ENCODE results near the gene C2CD4B. TPM values are rescaled to one million over a fixed set of nuclear protein-coding genes. Genes with fewer than 3 reads are reported as not detected.

Gene C2CD4B
- total RNA-seq, 3 donors from 2014 or later: 0.96 to 2.5 (median 0.98) TPM

- no peak overlapping the region for H3K4me3 ChIP-seq
- H3K4me1 ChIP-seq: no peaks in the 10 kb centered on the region
- DNase-seq (ENCODE audit: low spot score in 2 of 2): no peak
- no peak for TF ChIP-seq POLR2A (IDR thresholded peaks at IDR 0.05)
- TF ChIP-seq POLR2AphosphoS5 (IDR thresholded peaks at IDR 0.05): no peak
- TF ChIP-seq CTCF (IDR thresholded peaks at IDR 0.05): no peak
- H3K36me3 ChIP-seq: no peaks in the 10 kb centered on the region
- H3K27me3 ChIP-seq: peaks cover 0 to 9% of the 10 kb centered on the region in 2 donors
- intact Hi-C loops (cut with DNase I; ENCODE audit: low total_unique reads): no loop called here
- no peak overlapping the region for H3K27ac ChIP-seq
- no peaks in the 10 kb centered on the region for H3K9me3 ChIP-seq
These were observed 6.8 kb upstream of the C2CD4B start for GRCh38 chr15:62171882-62172281.

- Histone ChIP-seq H3K27ac (no peak overlapping the region), H3K4me3 (peak overlapping the region in 1 of 3 donors; percentile 44)
- DNase-seq (ENCODE audit: low spot score in 2 of 2): no peak
These were observed 799 bp upstream of the C2CD4B start for GRCh38 chr15:62165793-62166375.

GRCh38 chr15:62164396-62165103, 535 bp downstream of the C2CD4B start:
- no peak for TF ChIP-seq POLR2A (IDR thresholded peaks at IDR 0.05)
- TF ChIP-seq CTCF (IDR thresholded peaks at IDR 0.05): no peak
- TF ChIP-seq POLR2AphosphoS5 (IDR thresholded peaks at IDR 0.05): no peak
- Histone ChIP-seq H3K36me3 (no peaks in the 10 kb centered on the region), H3K4me1 (peaks cover 0 to 4% of the 10 kb centered on the region in 2 donors), H3K4me3 (peak overlapping the region; percentile 44 to 69 (median 47)), H3K9me3 (no peaks in the 10 kb centered on the region), H3K27me3 (peaks cover 0 to 39% of the 10 kb centered on the region in 2 donors), H3K27ac (peak overlapping the region in 1 of 2 donors; percentile 53)
- intact Hi-C loops (cut with DNase I; ENCODE audit: low total_unique reads): no loop called here
- DNase-seq (ENCODE audit: low spot score in 2 of 2): no peak

More at GRCh38 chr15:62165793-62166375, 799 bp upstream of the C2CD4B start:
- TF ChIP-seq POLR2AphosphoS5 (IDR thresholded peaks at IDR 0.05) (no peak), CTCF (IDR thresholded peaks at IDR 0.05) (no peak), POLR2A (IDR thresholded peaks at IDR 0.05) (no peak)
- Histone ChIP-seq H3K36me3 (no peaks in the 10 kb centered on the region), H3K9me3 (no peaks in the 10 kb centered on the region), H3K27me3 (peaks cover 0 to 34% of the 10 kb centered on the region in 2 donors), H3K4me1 (peaks cover 0 to 4% of the 10 kb centered on the region in 2 donors)
- intact Hi-C loops (cut with DNase I; ENCODE audit: low total_unique reads): no loop called here

GRCh38 chr15:62164014-62164395, 1.1 kb downstream of the C2CD4B start:
- TF ChIP-seq POLR2AphosphoS5 (IDR thresholded peaks at IDR 0.05) (no peak), CTCF (IDR thresholded peaks at IDR 0.05) (no peak), POLR2A (IDR thresholded peaks at IDR 0.05) (no peak)
- intact Hi-C loops (cut with DNase I; ENCODE audit: low total_unique reads): no loop called here
- H3K4me1 ChIP-seq: peaks cover 0 to 4% of the 10 kb centered on the region in 2 donors
- peak overlapping the region; percentile 44 to 69 (median 47) for H3K4me3 ChIP-seq
- DNase-seq (ENCODE audit: low spot score in 2 of 2): no peak
- peaks cover 0 to 39% of the 10 kb centered on the region in 2 donors for H3K27me3 ChIP-seq
- no peaks in the 10 kb centered on the region for H3K36me3 ChIP-seq
- peak overlapping the region in 1 of 2 donors; percentile 53 for H3K27ac ChIP-seq
- no peaks in the 10 kb centered on the region for H3K9me3 ChIP-seq

- TF ChIP-seq POLR2A (IDR thresholded peaks at IDR 0.05): no peak
- TF ChIP-seq POLR2AphosphoS5 (IDR thresholded peaks at IDR 0.05): no peak
- intact Hi-C loops (cut with DNase I; ENCODE audit: low total_unique reads): no loop called here
- H3K27me3 ChIP-seq: peaks cover 0 to 39% of the 10 kb centered on the region in 2 donors
- H3K4me1 ChIP-seq: peaks cover 0 to 4% of the 10 kb centered on the region in 2 donors
- no peaks in the 10 kb centered on the region for H3K36me3 ChIP-seq
- no peaks in the 10 kb centered on the region for H3K9me3 ChIP-seq
- DNase-seq (ENCODE audit: low spot score in 2 of 2): no peak
- H3K4me3 ChIP-seq: peak overlapping the region; percentile 44 to 69 (median 47)
- peak overlapping the region in 1 of 2 donors; percentile 53 for H3K27ac ChIP-seq
These were observed 1.6 kb downstream of the C2CD4B start for GRCh38 chr15:62163397-62164013.

All from breast epithelium (tissue), 4 donors.